ENCODE data around the gene RAD51B. TPM values are rescaled to one million over a fixed set of nuclear protein-coding genes. Genes with fewer than 3 reads are reported as not detected.

RAD51B gene
- total RNA-seq, 1 experiment from 2014 or later: 29.9 TPM

DNA sequence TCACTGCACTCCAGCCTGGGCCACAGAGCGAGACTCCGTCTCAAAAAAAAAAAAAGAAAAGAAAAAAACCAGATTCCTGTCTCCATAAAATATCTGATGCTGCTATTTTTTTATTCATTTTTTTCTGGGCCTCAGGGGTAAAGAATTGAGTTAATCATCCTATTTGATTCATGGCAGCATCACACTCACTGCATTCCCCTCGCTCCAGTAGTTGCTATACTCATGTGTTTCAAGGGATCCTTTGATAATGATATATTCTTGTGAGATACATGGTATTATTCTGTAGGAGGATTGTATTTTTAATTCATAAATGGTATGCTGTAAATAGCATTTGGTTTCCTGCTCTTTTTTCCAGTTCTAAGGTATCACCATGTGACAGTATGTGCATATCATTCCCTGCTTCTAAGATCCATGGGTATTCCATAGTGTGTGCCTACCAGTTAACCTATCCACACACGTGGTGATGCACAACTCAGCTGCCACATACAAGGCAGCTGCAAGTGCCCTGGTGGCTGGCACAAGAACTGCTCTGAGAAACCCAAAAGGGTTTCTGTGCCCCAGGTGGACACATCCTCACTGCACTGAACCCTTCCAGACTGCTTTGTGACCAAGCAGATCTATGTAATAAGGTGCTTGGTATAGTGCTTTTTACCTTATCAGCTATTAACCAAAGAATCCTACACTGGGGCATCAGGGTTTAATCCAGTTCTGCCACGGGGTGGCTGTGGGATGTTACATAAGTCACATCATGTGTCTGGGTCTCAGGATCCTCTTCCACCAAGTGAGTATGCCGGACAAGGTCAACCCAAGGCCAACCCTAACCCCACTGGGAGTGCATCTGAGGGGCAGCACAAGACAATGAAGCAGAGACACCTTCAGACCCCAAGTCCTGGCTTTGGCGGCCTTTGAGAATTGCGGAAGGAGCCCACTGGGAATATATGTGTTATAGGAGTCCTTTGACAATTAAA, 898.7 kb downstream of the RAD51B start:
- intact Hi-C loops (cut with micrococcal nuclease; ENCODE audit: unreplicated experiment): no loop called here
- H3K79me2 ChIP-seq (ENCODE audit: low read depth): no peaks in the 10 kb centered on the region
- H3K4me1 ChIP-seq (replicated peaks; ENCODE audit: insufficient read depth): no peaks in the 10 kb centered on the region
- ChIA-PET CTCF (no interaction called here), POLR2A (ENCODE audit: unreplicated experiment) (interaction anchor here (0.6 kb wide), 1 partner anchor 68 kb away, joined by 6 read pairs; no protein-coding TSS in a partner anchor)
- DNase-seq: no peak
- peaks cover 6% of the 10 kb centered on the region; the same call in 1 of the 2 replicates for H3K9me3 ChIP-seq (ENCODE audit: insufficient read depth, low read depth)
- H3K27me3 ChIP-seq (ENCODE audit: insufficient read depth, low read depth): no peaks in the 10 kb centered on the region
- BruUV-seq (replicated peaks): no TSS peak
- no peak overlapping the region for H2AFZ ChIP-seq
- H3K27ac ChIP-seq: no peak overlapping the region
- no peaks in the 10 kb centered on the region for H3F3A ChIP-seq (ENCODE audit: insufficient read depth, low read depth)
- no peak overlapping the region for H3K4me2 ChIP-seq
- no peaks in the 10 kb centered on the region for H3K36me3 ChIP-seq (ENCODE audit: low read depth)
- no peak overlapping the region for H3K4me3 ChIP-seq
- TF ChIP-seq CTCF (conservative IDR thresholded peaks at IDR 0.05): peak; percentile 60
- no peak for TF ChIP-seq EZH2 (IDR thresholded peaks at IDR 0.05; ENCODE audit: low read depth)
- no peaks in the 10 kb centered on the region for H4K20me1 ChIP-seq (ENCODE audit: insufficient read depth)
- no peaks in the 10 kb centered on the region for H3K9me2 ChIP-seq (ENCODE audit: insufficient read depth)

DNA sequence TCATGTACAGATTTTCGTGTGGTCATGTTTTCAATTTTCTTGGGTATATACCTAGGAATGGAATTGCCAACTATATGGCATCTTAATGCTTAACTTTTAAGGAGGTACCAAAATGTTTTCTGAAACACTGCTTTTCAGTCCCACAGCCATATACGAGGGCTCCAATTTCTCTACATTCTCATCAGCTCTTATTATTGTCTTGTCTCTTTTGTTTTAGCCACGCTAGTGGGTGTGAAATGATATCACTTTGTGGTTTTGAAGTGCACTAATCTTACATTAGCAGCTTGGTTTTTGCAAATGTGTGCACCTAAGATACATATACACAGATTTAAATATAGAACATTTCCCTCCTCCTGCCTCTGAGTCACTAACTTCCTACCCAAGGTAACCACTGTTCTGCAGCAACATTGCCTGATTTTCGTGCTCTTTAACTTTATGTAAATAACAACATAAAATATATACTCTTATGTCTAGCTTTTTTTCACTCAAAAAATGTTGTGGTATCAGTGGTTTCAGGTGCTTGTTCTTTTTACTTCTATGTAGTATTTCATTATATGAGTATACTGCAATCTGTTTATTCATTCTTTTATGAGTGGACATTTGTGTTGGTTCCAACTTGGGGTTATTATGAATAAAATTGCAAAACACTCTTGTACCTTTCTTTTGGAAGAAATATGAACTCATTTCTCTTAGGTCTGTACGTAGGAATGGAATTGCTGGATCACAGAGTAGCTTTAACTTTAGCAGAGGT, 900.2 kb downstream of the RAD51B start:
- H3K9me3 ChIP-seq (ENCODE audit: insufficient read depth, low read depth): peaks cover 6% of the 10 kb centered on the region; the same call in 1 of the 2 replicates
- TF ChIP-seq EZH2 (IDR thresholded peaks at IDR 0.05; ENCODE audit: low read depth) (no peak), CTCF (conservative IDR thresholded peaks at IDR 0.05) (no peak)
- DNase-seq: no peak
- no peaks in the 10 kb centered on the region for H3K9me2 ChIP-seq (ENCODE audit: insufficient read depth)
- ChIA-PET POLR2A (ENCODE audit: unreplicated experiment) (no interaction called here), CTCF (no interaction called here)
- H3K4me3 ChIP-seq: no peak overlapping the region
- intact Hi-C loops (cut with micrococcal nuclease; ENCODE audit: unreplicated experiment): no loop called here
- no peaks in the 10 kb centered on the region for H3F3A ChIP-seq (ENCODE audit: insufficient read depth, low read depth)
- no TSS peak for BruUV-seq (replicated peaks)
- H4K20me1 ChIP-seq (ENCODE audit: insufficient read depth): no peaks in the 10 kb centered on the region
- no peaks in the 10 kb centered on the region for H3K79me2 ChIP-seq (ENCODE audit: low read depth)
- H3K36me3 ChIP-seq (ENCODE audit: low read depth): no peaks in the 10 kb centered on the region
- H3K4me2 ChIP-seq: no peak overlapping the region
- H2AFZ ChIP-seq: no peak overlapping the region
- no peaks in the 10 kb centered on the region for H3K4me1 ChIP-seq (replicated peaks; ENCODE audit: insufficient read depth)
- no peak overlapping the region for H3K27ac ChIP-seq
- no peaks in the 10 kb centered on the region for H3K27me3 ChIP-seq (ENCODE audit: insufficient read depth, low read depth)

GRCh38 chr14:68722186-68722585, 902.6 kb downstream of the RAD51B start:
- TF ChIP-seq EZH2 (IDR thresholded peaks at IDR 0.05; ENCODE audit: low read depth): no peak
- no peak for TF ChIP-seq CTCF (conservative IDR thresholded peaks at IDR 0.05)

More at GRCh38 chr14:68722186-68722585, 902.6 kb downstream of the RAD51B start:
- no peak overlapping the region for H3K27ac ChIP-seq
- no peaks in the 10 kb centered on the region for H3K79me2 ChIP-seq (ENCODE audit: low read depth)
- peaks cover 6% of the 10 kb centered on the region; the same call in 1 of the 2 replicates for H3K9me3 ChIP-seq (ENCODE audit: insufficient read depth, low read depth)
- H3K4me2 ChIP-seq: no peak overlapping the region
- H3K4me3 ChIP-seq: no peak overlapping the region
- intact Hi-C loops (cut with micrococcal nuclease; ENCODE audit: unreplicated experiment): no loop called here
- no peaks in the 10 kb centered on the region for H3K27me3 ChIP-seq (ENCODE audit: insufficient read depth, low read depth)
- peak overlapping the region; percentile 2; the same call in 1 of the 2 replicates for H2AFZ ChIP-seq
- POLR2A ChIA-PET (ENCODE audit: unreplicated experiment): interaction anchor here (0.6 kb wide), 1 partner anchor 25 kb away, joined by 3 read pairs; no protein-coding TSS in a partner anchor
- no peak for DNase-seq
- no peaks in the 10 kb centered on the region for H3F3A ChIP-seq (ENCODE audit: insufficient read depth, low read depth)
- H3K4me1 ChIP-seq (replicated peaks; ENCODE audit: insufficient read depth): no peaks in the 10 kb centered on the region
- H4K20me1 ChIP-seq (ENCODE audit: insufficient read depth): no peaks in the 10 kb centered on the region
- BruUV-seq (replicated peaks): no TSS peak
- no peaks in the 10 kb centered on the region for H3K9me2 ChIP-seq (ENCODE audit: insufficient read depth)
- CTCF ChIA-PET: no interaction called here
- no peaks in the 10 kb centered on the region for H3K36me3 ChIP-seq (ENCODE audit: low read depth)
